Fibroblast of the aortic adventitia (primary cell): Measurements from ENCODE around the gene GLCE. TPM values are rescaled to one million over a fixed set of nuclear protein-coding genes. Genes with fewer than 3 reads are reported as not detected.

ENCODE experiments used
- DNase-seq: peaks from one replicate; pipeline ENCODE4 v3.0.0-alpha.2; 2010; ENCODE audit warnings: low read depth
- H3K4me3 ChIP-seq: 2 replicates; pipeline ENCODE4 v1.5.1; 2011; ENCODE audit warnings: low read depth, mild to moderate bottlenecking, control low read depth, low read length, moderate library complexity
- total RNA-seq: library from RNA; depleted of rRNA; stranded (reverse); fragments of >200 nt; gene quantifications from 2 replicates; pipeline ENCODE4 v1.2.3, GENCODE V29; 2012; ENCODE audit warnings: low replicate concordance
- TF ChIP-seq, protein P1 (sequence below): IDR thresholded peaks from 2 replicates; pipeline ENCODE4 v1.5.1; 2011; ENCODE audit warnings: mild to moderate bottlenecking, low read length, control low read depth, inconsistent platforms; ENCODE audit not compliant: insufficient read depth

GLCE gene
- total RNA-seq, 1 donor: 24.4 TPM

DNA sequence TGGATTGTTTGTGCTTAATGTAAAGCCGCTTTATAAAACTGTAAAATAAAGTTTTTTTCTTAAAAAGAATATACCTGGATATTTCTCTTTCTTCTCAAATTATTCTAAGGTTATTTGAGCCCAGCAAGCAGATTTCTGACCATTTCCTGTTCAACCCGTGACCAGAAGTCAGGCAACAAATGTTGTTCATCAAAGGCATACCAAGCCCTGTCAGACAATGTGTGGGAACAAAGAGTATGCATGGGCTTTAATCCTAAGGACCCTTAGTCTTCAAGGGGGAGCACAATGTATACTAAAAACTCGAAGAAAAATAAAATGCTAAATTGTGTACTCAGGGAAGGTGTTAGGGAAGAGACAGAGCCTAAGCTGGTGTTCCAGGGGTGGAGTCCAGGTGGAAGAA is 111.7 kb downstream of the GLCE start:
- no peak overlapping the region for H3K4me3 ChIP-seq
- TF ChIP-seq, protein P1, sequence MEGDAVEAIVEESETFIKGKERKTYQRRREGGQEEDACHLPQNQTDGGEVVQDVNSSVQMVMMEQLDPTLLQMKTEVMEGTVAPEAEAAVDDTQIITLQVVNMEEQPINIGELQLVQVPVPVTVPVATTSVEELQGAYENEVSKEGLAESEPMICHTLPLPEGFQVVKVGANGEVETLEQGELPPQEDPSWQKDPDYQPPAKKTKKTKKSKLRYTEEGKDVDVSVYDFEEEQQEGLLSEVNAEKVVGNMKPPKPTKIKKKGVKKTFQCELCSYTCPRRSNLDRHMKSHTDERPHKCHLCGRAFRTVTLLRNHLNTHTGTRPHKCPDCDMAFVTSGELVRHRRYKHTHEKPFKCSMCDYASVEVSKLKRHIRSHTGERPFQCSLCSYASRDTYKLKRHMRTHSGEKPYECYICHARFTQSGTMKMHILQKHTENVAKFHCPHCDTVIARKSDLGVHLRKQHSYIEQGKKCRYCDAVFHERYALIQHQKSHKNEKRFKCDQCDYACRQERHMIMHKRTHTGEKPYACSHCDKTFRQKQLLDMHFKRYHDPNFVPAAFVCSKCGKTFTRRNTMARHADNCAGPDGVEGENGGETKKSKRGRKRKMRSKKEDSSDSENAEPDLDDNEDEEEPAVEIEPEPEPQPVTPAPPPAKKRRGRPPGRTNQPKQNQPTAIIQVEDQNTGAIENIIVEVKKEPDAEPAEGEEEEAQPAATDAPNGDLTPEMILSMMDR: no peak
- no peak for DNase-seq

DNA sequence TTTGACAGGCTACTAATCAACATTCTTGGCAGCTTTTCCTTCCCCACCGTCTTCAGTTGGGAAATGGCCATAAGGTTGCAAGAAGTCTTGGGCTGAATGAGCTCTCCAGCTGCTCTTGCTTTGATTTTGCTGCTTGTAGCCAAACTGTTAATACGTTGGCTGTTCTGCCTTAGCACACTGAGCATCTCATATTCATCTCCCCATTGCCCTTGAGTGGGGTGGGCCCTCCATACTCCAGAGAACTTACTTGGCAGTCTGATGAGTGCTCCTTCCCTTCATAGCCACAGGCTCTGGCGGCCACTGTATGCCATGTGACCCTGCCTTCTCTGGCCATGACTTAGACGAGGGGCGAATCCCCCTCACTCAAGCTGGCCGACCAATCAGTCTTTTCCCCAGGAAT is 112.5 kb downstream of the GLCE start:
- TF ChIP-seq, protein P1: no peak
- no peak overlapping the region for H3K4me3 ChIP-seq
- no peak for DNase-seq

DNA sequence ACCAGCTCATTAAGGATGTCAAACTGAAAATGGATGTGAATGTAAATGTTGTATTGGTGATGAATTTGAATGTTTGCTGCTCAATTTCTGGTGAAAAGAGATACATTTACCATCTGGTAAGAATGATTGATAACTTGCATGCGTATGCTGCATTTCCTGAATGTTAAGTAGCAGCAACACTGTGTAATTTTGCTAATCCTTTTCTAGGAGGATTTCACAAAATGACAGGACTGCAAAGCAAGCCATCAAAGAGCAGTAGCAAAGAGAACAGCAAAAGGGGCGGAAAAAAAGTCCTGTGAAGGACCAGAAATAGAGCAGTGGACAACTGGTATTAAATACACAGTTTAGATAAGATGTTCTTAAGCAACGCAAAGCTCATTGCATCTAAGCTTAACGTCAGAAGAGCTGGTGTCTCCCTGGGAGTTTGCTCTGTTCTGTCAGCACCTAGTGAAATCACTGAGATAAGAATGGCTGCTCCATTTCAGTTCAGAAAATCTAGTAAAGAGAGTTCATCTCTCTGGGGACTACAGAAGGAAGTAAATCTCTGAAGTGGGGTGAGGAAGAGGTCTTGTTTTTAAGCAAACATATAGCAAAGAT is 114.7 kb downstream of the GLCE start:
- peak; percentile 31 for DNase-seq
- TF ChIP-seq, protein P1: no peak
- no peak overlapping the region for H3K4me3 ChIP-seq

DNA sequence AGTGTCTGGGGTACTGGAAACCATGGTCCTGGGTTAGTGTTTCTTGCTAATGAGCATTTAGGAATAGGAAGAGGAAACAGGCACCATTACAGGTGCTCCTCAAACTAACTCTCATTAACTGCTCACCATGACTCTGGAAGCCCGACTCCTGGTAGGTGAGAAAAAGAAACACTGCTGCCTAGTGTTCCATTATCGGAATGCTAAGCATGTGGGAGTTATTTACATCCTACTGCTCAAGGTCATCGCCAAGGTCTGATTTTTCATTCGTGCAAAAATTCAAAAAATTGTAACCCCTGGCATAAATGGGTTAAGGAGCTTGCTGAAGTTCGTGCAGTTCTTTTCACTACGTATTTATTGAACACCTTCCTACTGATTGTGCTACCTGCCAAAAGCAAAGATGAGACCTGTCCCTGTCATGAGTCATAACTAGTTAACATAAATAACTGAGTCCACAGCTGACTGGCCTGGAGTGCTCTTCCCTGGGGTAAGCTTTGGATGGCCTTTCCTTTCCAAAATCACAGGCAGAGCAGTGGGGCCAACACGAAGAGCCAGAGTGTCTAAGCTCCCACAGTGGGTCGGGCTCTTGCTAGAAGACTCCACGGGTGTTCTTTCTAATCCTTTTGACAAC is 115.6 kb downstream of the GLCE start:
- DNase-seq: no peak
- TF ChIP-seq, protein P1: no peak
- H3K4me3 ChIP-seq: no peak overlapping the region

DNA sequence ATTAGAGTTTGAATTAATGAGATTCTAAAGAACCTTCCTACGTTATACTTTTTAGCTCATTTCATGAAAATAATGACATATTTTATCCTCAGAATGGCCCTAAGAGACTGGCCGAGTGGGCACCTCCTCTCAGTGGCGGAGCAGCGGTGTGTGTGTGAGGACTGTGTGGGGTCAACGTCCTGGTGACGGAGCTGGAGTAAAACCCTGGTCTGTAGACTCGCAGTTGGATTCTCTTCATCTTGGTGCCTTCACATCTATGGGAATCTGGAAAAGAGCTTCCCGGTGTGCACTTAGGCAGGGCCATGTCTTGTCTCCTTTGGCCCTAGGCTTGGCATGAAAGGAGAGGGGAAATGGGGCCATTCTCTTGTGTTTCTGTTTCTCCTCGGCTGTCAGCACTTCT is 116.9 kb downstream of the GLCE start:
- no peak overlapping the region for H3K4me3 ChIP-seq
- TF ChIP-seq, protein P1: no peak
- no peak for DNase-seq

GRCh38 chr15:69279636-69280035 is 119.2 kb downstream of the GLCE start:
- DNase-seq: no peak
- TF ChIP-seq, protein P1: no peak

More at GRCh38 chr15:69279636-69280035, 119.2 kb downstream of the GLCE start:
- H3K4me3 ChIP-seq: no peak overlapping the region
